Measurements from ENCODE around the gene FTL. TPM values are rescaled to one million over a fixed set of nuclear protein-coding genes. Genes with fewer than 3 reads are reported as not detected.

FTL gene
- total RNA-seq, 1 donor from 2014 or later = 888 TPM

DNA sequence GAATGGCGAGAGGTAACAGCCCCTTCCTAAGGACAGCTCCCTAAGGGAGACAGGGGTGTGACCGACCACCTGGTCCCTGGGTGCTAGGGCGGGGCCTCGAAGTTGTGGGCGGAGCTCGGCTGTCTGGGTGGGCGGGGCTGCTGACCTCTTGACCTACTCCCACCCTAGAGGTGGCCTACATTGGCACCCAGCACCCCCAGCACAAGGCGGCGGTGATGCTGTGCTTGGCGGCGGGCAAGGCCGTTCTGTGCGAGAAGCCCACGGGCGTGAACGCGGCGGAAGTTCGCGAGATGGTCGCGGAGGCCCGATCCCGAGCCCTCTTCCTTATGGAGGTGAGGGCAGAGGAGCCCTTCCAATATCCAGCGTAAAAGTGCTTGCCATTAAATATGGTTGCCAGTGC is 29.2 kb upstream of the FTL start:
- CTCF ChIA-PET = no interaction called here
- DNase-seq (no peak), ATAC-seq (ENCODE audit: low read depth) (no peak)
- Mint-ChIP-seq H3K36me3 (ENCODE audit: low read depth) (no peaks in the 10 kb centered on the region), H3K27ac (no peak overlapping the region), H3K4me1 (peaks cover 10% of the 10 kb centered on the region), H3K9me3 (no peaks in the 10 kb centered on the region), H3K4me3 (no peak overlapping the region), H3K27me3 (peaks cover 3% of the 10 kb centered on the region)
- TF ChIP-seq, protein P1, sequence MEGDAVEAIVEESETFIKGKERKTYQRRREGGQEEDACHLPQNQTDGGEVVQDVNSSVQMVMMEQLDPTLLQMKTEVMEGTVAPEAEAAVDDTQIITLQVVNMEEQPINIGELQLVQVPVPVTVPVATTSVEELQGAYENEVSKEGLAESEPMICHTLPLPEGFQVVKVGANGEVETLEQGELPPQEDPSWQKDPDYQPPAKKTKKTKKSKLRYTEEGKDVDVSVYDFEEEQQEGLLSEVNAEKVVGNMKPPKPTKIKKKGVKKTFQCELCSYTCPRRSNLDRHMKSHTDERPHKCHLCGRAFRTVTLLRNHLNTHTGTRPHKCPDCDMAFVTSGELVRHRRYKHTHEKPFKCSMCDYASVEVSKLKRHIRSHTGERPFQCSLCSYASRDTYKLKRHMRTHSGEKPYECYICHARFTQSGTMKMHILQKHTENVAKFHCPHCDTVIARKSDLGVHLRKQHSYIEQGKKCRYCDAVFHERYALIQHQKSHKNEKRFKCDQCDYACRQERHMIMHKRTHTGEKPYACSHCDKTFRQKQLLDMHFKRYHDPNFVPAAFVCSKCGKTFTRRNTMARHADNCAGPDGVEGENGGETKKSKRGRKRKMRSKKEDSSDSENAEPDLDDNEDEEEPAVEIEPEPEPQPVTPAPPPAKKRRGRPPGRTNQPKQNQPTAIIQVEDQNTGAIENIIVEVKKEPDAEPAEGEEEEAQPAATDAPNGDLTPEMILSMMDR (IDR thresholded peaks at IDR 0.05) = no peak
- POLR2A ChIA-PET = interaction anchor here (0.6 kb wide), 1 partner anchor 129 kb away, joined by 3 read pairs; the partner anchor contains the start of gene NTF4
- intact Hi-C loops (cut with micrococcal nuclease) = no loop called here

DNA sequence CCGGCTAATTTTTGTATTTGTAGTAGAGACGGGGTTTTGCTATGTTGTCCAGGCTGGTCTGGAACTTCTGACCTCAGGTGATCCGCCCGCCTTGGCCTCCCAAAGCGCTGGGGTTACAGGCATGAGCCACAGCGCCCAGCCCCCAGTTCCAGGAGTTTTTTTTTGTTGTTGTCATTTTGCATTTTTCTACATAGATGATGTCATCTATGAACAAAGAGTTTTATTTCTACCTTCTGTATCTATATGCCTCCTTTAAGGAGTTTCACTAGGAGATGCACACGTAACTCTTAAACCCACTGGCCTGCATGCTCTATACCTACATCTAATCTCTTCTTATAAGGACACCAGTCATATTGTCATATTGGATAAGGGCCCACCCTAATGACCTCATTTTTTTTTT is 26.9 kb upstream of the FTL start:
- ATAC-seq (ENCODE audit: low read depth) (no peak), DNase-seq (no peak)
- Mint-ChIP-seq H3K9me3 (no peaks in the 10 kb centered on the region), H3K4me1 (peaks cover 7% of the 10 kb centered on the region), H3K4me3 (no peak overlapping the region), H3K27ac (no peak overlapping the region), H3K27me3 (peaks cover 2% of the 10 kb centered on the region), H3K36me3 (ENCODE audit: low read depth) (no peaks in the 10 kb centered on the region)
- TF ChIP-seq, protein P1 (IDR thresholded peaks at IDR 0.05) = no peak
- ChIA-PET CTCF (no interaction called here), POLR2A (no interaction called here)
- intact Hi-C loops (cut with micrococcal nuclease) = no loop called here

DNA sequence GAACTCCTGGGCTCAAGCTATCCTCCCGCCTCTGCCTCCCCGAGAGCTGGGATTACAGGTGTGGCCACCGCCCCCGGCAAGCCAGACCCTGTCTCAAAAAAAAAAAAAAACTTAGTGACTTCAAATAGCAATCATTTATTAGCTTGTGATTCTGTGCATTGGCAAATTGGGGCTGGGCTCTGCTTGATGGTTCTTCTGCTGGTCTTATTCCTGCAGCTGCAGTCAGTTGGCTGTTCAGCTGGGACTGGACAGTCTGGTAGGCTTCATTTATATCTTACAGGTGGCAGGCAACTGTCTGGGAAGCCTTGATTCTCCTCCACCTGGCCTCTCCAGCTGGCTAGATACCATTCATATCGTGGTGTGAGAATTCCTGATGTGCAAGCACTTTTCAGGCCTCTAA is 24.2 kb upstream of the FTL start:
- ChIA-PET CTCF (no interaction called here), POLR2A (no interaction called here)
- no peaks in the 10 kb centered on the region for H3K36me3 Mint-ChIP-seq (ENCODE audit: low read depth)
- no peaks in the 10 kb centered on the region for H3K27me3 Mint-ChIP-seq
- intact Hi-C loops (cut with micrococcal nuclease) = no loop called here
- H3K9me3 Mint-ChIP-seq = no peaks in the 10 kb centered on the region
- ATAC-seq (ENCODE audit: low read depth) (no peak), DNase-seq (no peak)
- no peaks in the 10 kb centered on the region for H3K4me1 Mint-ChIP-seq
- no peak overlapping the region for H3K27ac Mint-ChIP-seq
- no peak overlapping the region for H3K4me3 Mint-ChIP-seq
- TF ChIP-seq, protein P1 (IDR thresholded peaks at IDR 0.05) = no peak

DNA sequence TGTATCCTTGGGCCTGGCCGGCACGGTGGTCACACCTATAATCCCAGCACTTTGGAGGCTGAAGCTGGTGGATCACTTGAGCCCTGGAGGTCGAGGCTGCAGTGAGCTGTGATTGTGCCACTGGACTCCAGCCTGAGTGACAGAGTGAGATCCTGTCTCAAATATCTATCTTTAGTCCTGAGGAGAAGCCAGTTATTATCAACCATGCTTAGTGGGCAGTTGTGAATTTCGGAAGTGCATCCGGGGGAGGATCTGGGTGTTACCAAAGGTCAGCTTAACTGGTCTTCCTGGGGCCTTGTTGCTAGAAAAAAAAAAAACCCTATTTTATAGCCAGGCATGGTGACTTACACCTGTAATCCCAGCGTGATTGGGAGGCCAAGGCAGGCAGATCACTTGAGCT is 22.0 kb upstream of the FTL start:
- H3K4me3 Mint-ChIP-seq = no peak overlapping the region
- CTCF ChIA-PET = no interaction called here
- DNase-seq (no peak), ATAC-seq (ENCODE audit: low read depth) (no peak)
- H3K27me3 Mint-ChIP-seq = no peaks in the 10 kb centered on the region
- H3K4me1 Mint-ChIP-seq = no peaks in the 10 kb centered on the region
- H3K9me3 Mint-ChIP-seq = peaks cover 3% of the 10 kb centered on the region
- no peaks in the 10 kb centered on the region for H3K36me3 Mint-ChIP-seq (ENCODE audit: low read depth)
- TF ChIP-seq, protein P1 (IDR thresholded peaks at IDR 0.05) = no peak
- intact Hi-C loops (cut with micrococcal nuclease) = no loop called here
- POLR2A ChIA-PET = interaction anchor here (0.7 kb wide), 2 partner anchors 84 to 165 kb away, joined by 3 to 6 read pairs; no protein-coding TSS in a partner anchor
- H3K27ac Mint-ChIP-seq = no peak overlapping the region

DNA sequence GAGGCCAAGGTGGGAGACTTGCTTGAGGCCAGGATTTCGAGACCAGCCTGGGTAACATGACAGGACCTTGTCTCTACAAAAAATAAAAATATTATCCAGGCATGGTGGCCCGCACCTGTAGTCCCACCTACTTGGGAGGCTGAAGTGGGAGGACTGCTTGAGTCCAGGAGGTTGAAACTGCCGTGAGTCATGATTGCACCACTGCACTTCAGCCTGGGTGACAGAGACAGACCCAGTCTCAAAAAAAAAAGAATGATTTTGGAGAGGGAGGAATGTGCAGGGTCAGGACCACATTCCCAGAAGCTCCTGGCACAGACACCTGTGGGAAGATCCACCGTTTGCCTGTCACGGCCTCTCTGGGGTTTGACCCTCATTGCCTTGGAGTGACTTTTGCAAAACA is 19.7 kb upstream of the FTL start:
- ChIA-PET CTCF (no interaction called here), POLR2A (no interaction called here)

More for the DNA sequence above, 19.7 kb upstream of the FTL start:
- no peak for ATAC-seq (ENCODE audit: low read depth)
- peaks cover 3% of the 10 kb centered on the region for H3K9me3 Mint-ChIP-seq
- H3K4me1 Mint-ChIP-seq = no peaks in the 10 kb centered on the region
- no peak overlapping the region for H3K27ac Mint-ChIP-seq
- H3K27me3 Mint-ChIP-seq = no peaks in the 10 kb centered on the region
- DNase-seq = no peak
- H3K36me3 Mint-ChIP-seq (ENCODE audit: low read depth) = no peaks in the 10 kb centered on the region
- intact Hi-C loops (cut with micrococcal nuclease) = no loop called here
- TF ChIP-seq, protein P1 (IDR thresholded peaks at IDR 0.05) = no peak
- H3K4me3 Mint-ChIP-seq = no peak overlapping the region

Measured in activated B cell treated with CpG ODN at 0.5 μM for 24 hours (primary cell).